Keratinocyte (primary cell): ENCODE results near the gene IL10RA. TPM values are rescaled to one million over a fixed set of nuclear protein-coding genes. Genes with fewer than 3 reads are reported as not detected.

Experiments used
- DNase-seq: peaks from one replicate; pipeline ENCODE4 v3.0.0-alpha.2; 2011; ENCODE audit warnings: low read depth, missing footprints, low spot score
- FAIRE-seq: peaks from 2 replicates; lab custom pipeline; 2011; peaks lifted over from hg19 to GRCh38; lab: Jason Lieb, UNC
- H2AFZ ChIP-seq: 2 replicates; pipeline ENCODE4 v1.6.0; 2012; ENCODE audit warnings: low read length, control low read depth, inconsistent platforms; ENCODE audit not compliant: control insufficient read depth
- H3K27ac ChIP-seq: 2 replicates; pipeline ENCODE4 v1.5.1; 2011; ENCODE audit warnings: low read length; ENCODE audit not compliant: control insufficient read depth, insufficient read depth
- H3K27me3 ChIP-seq: 3 replicates; pipeline ENCODE4 v1.6.0; 2011; ENCODE audit warnings: low read length; ENCODE audit not compliant: control insufficient read depth, insufficient read depth; ENCODE audit errors: extremely low read depth
- H3K36me3 ChIP-seq, 2 experiments: 2 replicates in 1 of 2; 3 replicates in 1 of 2; pipeline ENCODE4 v1.5.1; 2011; ENCODE audit warnings: low read length in 2 of 2, mild to moderate bottlenecking in 1 of 2; ENCODE audit not compliant: control insufficient read depth in 2 of 2, insufficient read depth in 2 of 2; ENCODE audit errors: extremely low read depth in 1 of 2
- H3K4me1 ChIP-seq: 3 replicates; pipeline ENCODE4 v1.5.1; 2011; ENCODE audit warnings: low read length; ENCODE audit not compliant: control insufficient read depth, insufficient read depth; ENCODE audit errors: extremely low read depth
- H3K4me2 ChIP-seq: 3 replicates; pipeline ENCODE4 v1.6.0; 2011; ENCODE audit warnings: low read depth, low read length; ENCODE audit not compliant: control insufficient read depth, insufficient read depth; ENCODE audit errors: extremely low read depth
- H3K4me3 ChIP-seq, 3 experiments: fragments of 200-600 bp in 1 of 3; sonication (generic) in 1 of 3; 2 replicates in 2 of 3; 3 replicates in 1 of 3; pipeline ENCODE4 v1.5.1; 2011 to 2016; ENCODE audit warnings: low read length in 3 of 3, mild to moderate bottlenecking in 3 of 3, control low read depth in 2 of 3, inconsistent platforms in 1 of 3, low read depth in 1 of 3, mixed read lengths in 1 of 3, mixed run types in 1 of 3, moderate library complexity in 1 of 3; ENCODE audit not compliant: control insufficient read depth in 2 of 3, insufficient read depth in 2 of 3; ENCODE audit errors: extremely low read depth in 1 of 3
- H3K79me2 ChIP-seq: 2 replicates; pipeline ENCODE4 v1.6.0; 2012; ENCODE audit warnings: low read length; ENCODE audit not compliant: control insufficient read depth, insufficient read depth
- H3K9ac ChIP-seq: 3 replicates; pipeline ENCODE4 v1.6.0; 2011; ENCODE audit warnings: low read length; ENCODE audit not compliant: control insufficient read depth, insufficient read depth; ENCODE audit errors: extremely low read depth
- H3K9me1 ChIP-seq: 3 replicates; pipeline ENCODE4 v1.6.0; 2011; ENCODE audit warnings: low read length; ENCODE audit not compliant: control insufficient read depth, insufficient read depth; ENCODE audit errors: extremely low read depth
- H3K9me3 ChIP-seq: 2 replicates; pipeline ENCODE4 v1.5.1; 2012; ENCODE audit warnings: low read depth, low read length; ENCODE audit not compliant: control insufficient read depth
- H4K20me1 ChIP-seq: 3 replicates; pipeline ENCODE4 v1.6.0; 2011; ENCODE audit warnings: low read length; ENCODE audit not compliant: control insufficient read depth, insufficient read depth; ENCODE audit errors: extremely low read depth
- EZH2 ChIP-seq: IDR thresholded peaks from one replicate; pipeline ENCODE4 v1.6.1; 2012; ENCODE audit warnings: inconsistent platforms, mild to moderate bottlenecking, low read length, moderate library complexity
- dilution Hi-C: fragments of 300-500 bp; cut with MboI; formaldehyde crosslinking; loops from one replicate; pipeline ENCODE4 v1.7.0; 2020; ENCODE audit warnings: low sequenced_read_pairs; ENCODE audit not compliant: extremely low pct_ligation_motif_present
- polyA plus RNA-seq, 5 experiments: library from polyadenylated mRNA; depleted of rRNA in 3 of 5; stranded (reverse) in 3 of 5; stranded (forward) in 1 of 5; unstranded in 1 of 5; fragments of >200 nt; gene quantifications; 1 replicate in 1 of 5; 2 replicates in 3 of 5; 3 replicates in 1 of 5; pipeline versions ENCODE4 v1.2.1 to v1.2.3, GENCODE V29; 2011 to 2012; ENCODE audit warnings: missing spikeins in 2 of 5, low read depth in 1 of 5, low replicate concordance in 1 of 5
- TF ChIP-seq, protein P1 (sequence below), 3 experiments: IDR thresholded peaks in 1 of 3; conservative IDR thresholded peaks in 1 of 3; optimal IDR thresholded peaks in 1 of 3; 2 replicates in 2 of 3; 3 replicates in 1 of 3; pipeline versions ENCODE3 to v1.5.1; 2011; ENCODE audit warnings: low read length in 3 of 3, mild to moderate bottlenecking in 3 of 3, moderate library complexity in 2 of 3, control low read depth in 1 of 3, inconsistent platforms in 1 of 3; ENCODE audit not compliant: insufficient read depth in 2 of 3; ENCODE audit errors: extremely low read depth in 1 of 3

IL10RA gene
- polyA plus RNA-seq, 1 donor (not counting 4 experiments of a cell fraction or from before 2014, with no cell fraction given), result 0.04 TPM

DNA sequence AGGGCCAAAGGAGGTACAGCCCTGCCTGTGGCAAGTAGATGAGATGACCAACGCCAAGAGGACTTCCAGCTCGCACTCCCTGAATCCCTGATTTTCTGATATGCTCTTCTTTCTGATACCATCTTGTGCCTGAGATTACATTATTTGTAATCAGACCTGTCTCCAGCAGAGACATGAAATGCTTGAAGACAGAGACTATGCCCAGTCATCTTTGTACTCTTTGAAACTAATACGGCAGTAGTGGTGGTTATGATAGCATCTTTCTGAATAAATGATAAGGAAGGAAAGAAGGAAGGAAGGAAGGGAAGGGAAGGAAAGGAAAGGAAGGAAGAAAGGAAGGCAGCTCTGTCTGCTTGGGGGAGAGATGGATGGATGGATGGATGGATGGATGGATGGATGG is 27.8 kb downstream of the IL10RA start:
- FAIRE-seq (no peak), DNase-seq (no peak)
- TF ChIP-seq EZH2, result no peak
- TF ChIP-seq, protein P1, sequence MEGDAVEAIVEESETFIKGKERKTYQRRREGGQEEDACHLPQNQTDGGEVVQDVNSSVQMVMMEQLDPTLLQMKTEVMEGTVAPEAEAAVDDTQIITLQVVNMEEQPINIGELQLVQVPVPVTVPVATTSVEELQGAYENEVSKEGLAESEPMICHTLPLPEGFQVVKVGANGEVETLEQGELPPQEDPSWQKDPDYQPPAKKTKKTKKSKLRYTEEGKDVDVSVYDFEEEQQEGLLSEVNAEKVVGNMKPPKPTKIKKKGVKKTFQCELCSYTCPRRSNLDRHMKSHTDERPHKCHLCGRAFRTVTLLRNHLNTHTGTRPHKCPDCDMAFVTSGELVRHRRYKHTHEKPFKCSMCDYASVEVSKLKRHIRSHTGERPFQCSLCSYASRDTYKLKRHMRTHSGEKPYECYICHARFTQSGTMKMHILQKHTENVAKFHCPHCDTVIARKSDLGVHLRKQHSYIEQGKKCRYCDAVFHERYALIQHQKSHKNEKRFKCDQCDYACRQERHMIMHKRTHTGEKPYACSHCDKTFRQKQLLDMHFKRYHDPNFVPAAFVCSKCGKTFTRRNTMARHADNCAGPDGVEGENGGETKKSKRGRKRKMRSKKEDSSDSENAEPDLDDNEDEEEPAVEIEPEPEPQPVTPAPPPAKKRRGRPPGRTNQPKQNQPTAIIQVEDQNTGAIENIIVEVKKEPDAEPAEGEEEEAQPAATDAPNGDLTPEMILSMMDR (optimal IDR thresholded peaks at IDR 0.05 in 1 of 3, IDR thresholded peaks at IDR 0.05 in 1 of 3, conservative IDR thresholded peaks at IDR 0.05 in 1 of 3; ENCODE audit: extremely low read depth in 1 of 3, insufficient read depth in 2 of 3, low read length in 3 of 3), result no peak
- Histone ChIP-seq H3K4me1 (peaks cover 17% of the 10 kb centered on the region), H3K27ac (no peak overlapping the region), H3K79me2 (no peaks in the 10 kb centered on the region), H3K9ac (no peak overlapping the region), H3K27me3 (peaks cover 10% of the 10 kb centered on the region), H3K4me2 (no peak overlapping the region), H2AFZ (no peak overlapping the region), H4K20me1 (no peaks in the 10 kb centered on the region), H3K36me3 (no peaks in the 10 kb centered on the region), H3K4me3 (no peak overlapping the region), H3K9me3 (no peaks in the 10 kb centered on the region), H3K9me1 (peaks cover 2% of the 10 kb centered on the region)
- dilution Hi-C loops, result no loop called here

DNA sequence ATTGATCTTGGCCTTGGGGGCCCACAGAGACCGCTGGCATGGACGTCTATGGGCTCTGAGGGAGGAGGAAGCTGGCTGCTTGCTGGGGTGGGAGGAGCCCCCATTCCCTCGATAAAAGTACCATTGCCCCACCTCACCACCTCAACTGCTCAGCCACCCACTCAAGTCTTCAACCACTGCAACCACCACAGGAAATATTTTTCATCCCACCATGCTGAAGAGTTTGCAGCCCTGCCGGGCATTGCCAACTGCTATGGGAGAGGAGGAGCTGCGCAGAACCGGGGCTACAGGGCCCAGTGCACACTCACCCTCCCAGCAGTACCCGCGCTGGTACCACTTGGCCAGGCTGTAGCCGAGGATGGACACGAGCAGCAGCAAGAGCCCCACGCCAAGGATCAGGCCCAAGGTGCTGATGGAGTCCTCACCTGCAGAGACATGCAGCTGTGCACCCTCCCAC is 29.2 kb downstream of the IL10RA start:
- no peak overlapping the region for H3K4me3 ChIP-seq
- TF ChIP-seq, protein P1 (optimal IDR thresholded peaks at IDR 0.05 in 1 of 3, IDR thresholded peaks at IDR 0.05 in 1 of 3, conservative IDR thresholded peaks at IDR 0.05 in 1 of 3; ENCODE audit: extremely low read depth in 1 of 3, insufficient read depth in 2 of 3, low read length in 3 of 3), result no peak
- TF ChIP-seq EZH2, result no peak
- no peak overlapping the region for H2AFZ ChIP-seq
- dilution Hi-C loops, result no loop called here
- peaks cover 6% of the 10 kb centered on the region for H3K27me3 ChIP-seq
- no peaks in the 10 kb centered on the region for H4K20me1 ChIP-seq
- peaks cover 2% of the 10 kb centered on the region for H3K9me1 ChIP-seq
- no peak overlapping the region for H3K4me2 ChIP-seq
- no peaks in the 10 kb centered on the region for H3K36me3 ChIP-seq
- H3K9ac ChIP-seq, result no peak overlapping the region
- no peaks in the 10 kb centered on the region for H3K9me3 ChIP-seq
- no peak for FAIRE-seq
- no peak overlapping the region for H3K27ac ChIP-seq
- DNase-seq, result no peak
- peaks cover 17% of the 10 kb centered on the region for H3K4me1 ChIP-seq
- H3K79me2 ChIP-seq, result no peaks in the 10 kb centered on the region
